Measurements from ENCODE around the gene TMEM126A.

Gene TMEM126A

DNA sequence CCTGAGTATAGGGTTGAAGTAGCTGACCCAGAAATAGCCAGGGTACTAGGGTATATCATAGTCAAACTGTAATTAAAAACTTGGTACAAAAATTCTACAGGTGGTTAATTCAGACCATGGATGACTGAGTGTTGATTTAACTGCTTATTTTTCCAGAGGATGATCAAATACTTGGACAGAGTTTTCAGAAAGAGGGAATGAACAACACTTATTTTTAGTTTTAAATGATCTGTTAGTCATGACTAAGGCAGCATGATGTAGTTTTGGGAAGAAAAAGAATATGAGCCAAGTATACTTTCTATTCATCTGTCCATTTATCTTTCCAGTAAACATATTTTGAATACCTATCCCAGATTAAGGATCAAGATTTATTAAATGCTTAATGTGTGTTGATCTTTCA lies 58.0 kb downstream of the TMEM126A start:
- Histone ChIP-seq H3K36me3 (ENCODE audit: control insufficient read depth in 1 of 2, insufficient read depth in 2 of 2, low read depth in 1 of 2, low read length in 2 of 2) (peaks cover 6 to 30% of the 10 kb centered on the region in 2 experiments), H3K4me2 (ENCODE audit: low read length, poor library complexity, severe bottlenecking) (no peak overlapping the region), H4K91ac (ENCODE audit: low read length) (no peak overlapping the region), H2BK5ac (ENCODE audit: low read depth, low read length, poor library complexity, severe bottlenecking) (no peak overlapping the region), H2BK12ac (ENCODE audit: low read length in 2 of 2) (no peak overlapping the region), H3K9me3 (ENCODE audit: control insufficient read depth, low read length) (no peaks in the 10 kb centered on the region), H3K9ac (ENCODE audit: low read length) (peak overlapping the region; percentile 40), H3K79me1 (replicated peaks; ENCODE audit: low read length, poor library complexity, severe bottlenecking) (no peaks in the 10 kb centered on the region), H3K23ac (ENCODE audit: low read length in 2 of 2) (no peak overlapping the region), H3K4me1 (ENCODE audit: control insufficient read depth, insufficient read depth, low read depth, low read length) (no peaks in the 10 kb centered on the region), H2BK15ac (ENCODE audit: low read depth, poor library complexity, severe bottlenecking) (no peak overlapping the region), H2BK120ac (ENCODE audit: low read depth, low read length) (no peak overlapping the region), H3K4ac (ENCODE audit: low read depth in 1 of 2, low read length in 2 of 2) (no peak overlapping the region), H4K8ac (ENCODE audit: low read length) (no peak overlapping the region), H3K4me3 (ENCODE audit: insufficient read depth in 1 of 2, low read depth in 1 of 2, low read length in 2 of 2) (peak overlapping the region in 1 of 2 experiments; percentile 5), H3K27me3 (ENCODE audit: control insufficient read depth in 1 of 2, insufficient read depth in 1 of 2, low read length in 2 of 2) (no peaks in the 10 kb centered on the region), H3K27ac (ENCODE audit: low read length, poor library complexity, severe bottlenecking) (no peak overlapping the region), H3K18ac (ENCODE audit: low read depth in 1 of 2, low read length in 2 of 2) (no peak overlapping the region), H2AK5ac (ENCODE audit: low read length, severe bottlenecking) (no peak overlapping the region), H2AFZ (ENCODE audit: low read depth, low read length) (no peak overlapping the region), H3K14ac (ENCODE audit: low read length in 2 of 2) (no peak overlapping the region)
- no peak for DNase-seq

Data from mesenchymal stem cell (in vitro differentiated cells and primary cell).